HG03457 (cell line): Measurements from ENCODE around the gene HSDL1.

Experiments
- ATAC-seq: cut with Tn5 transposase; IDR thresholded peaks from one replicate; pipeline ENCODE4 v1.9.1; 2021; ENCODE audit warnings: moderate number of reproducible peaks; ENCODE audit not compliant: unreplicated experiment

Gene HSDL1

DNA sequence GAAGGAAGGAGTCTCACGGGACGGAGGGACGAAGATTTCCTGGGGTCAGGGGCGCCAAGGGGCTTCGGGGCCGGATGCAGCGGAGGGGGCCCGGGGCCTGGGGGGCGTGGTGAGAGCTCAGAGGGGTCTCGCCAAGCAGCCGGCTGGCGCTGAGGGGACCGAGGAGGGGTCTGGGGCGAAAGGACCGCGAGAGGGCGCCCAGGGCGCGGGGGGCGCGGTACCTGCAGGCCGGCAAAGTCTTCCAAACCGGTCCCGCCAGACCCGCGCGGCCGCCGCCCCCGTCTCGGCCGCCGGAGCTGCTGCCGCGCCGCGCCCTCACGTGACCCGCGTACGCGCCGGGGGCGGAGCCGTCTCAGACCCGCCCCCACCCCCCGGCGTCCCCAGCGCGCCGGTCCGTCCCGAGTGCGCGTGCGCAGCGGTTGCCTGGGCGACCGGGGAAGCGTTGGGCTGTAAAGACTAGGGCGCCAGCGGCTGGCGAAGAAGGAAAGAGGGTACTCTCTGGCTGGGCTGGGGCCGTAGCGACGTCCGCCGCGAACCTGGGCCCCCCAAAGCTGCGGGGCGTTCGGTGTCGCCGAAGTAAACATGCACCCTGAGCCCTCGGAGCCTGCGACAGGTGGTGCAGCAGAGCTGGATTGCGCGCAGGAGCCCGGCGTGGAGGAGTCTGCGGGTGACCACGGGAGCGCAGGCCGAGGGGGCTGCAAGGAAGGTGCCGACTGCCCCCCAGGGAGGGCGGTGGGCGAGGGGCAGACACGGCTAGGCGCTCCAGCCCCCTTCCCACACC, at the start of gene HSDL1, which contains the start of gene DNAAF1:
Gene HSDL1 (minus strand): TSS at position 319 of the 781 bp plus-strand sequence. CDS start 13,856 bp downstream, outside the sequence.
Gene DNAAF1 (plus strand): TSS at position 450 of the 781 bp plus-strand sequence. CDS start 133 bp downstream, at position 583.
- peak; percentile 65 for ATAC-seq

DNA sequence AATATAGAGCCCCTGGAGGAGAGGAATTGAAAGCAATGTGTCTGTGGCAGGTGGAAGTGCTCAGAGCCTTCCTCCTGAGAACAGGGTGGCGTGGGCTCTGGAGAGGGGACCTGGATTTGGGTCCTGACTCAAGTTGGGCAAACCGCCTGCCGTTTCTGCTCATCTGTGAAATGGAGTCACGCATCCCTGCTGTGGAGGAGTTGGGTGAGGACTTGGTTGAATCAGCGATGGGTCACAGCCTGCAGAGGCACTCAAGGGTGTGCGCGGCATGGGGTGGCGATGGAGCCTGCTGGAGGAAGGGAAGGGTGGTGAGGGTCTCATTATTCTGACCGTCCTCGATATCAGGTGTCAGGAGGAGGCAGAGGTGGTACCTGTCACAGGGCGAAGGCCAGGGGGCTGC, 49.0 kb upstream of the HSDL1 start:
- ATAC-seq = no peak

DNA sequence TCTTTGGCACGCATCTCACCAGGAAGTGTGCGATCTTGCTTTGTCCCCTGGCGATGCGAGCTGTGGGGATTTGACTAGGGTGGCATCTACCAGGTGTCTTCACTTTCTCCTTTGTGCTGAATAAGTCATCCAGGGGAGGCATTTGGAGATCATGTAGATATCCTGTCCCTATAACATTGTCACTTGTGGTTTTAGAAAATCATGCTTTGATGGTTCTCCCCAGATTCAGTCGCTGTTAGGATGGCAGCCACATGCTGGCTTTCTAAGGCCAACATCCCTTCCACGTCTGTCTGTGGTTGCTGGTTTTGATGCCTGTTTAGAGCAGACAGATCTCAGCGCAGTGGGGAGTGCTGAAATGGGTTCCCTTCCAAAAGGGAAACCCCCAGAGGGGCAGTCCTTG, 48.5 kb upstream of the HSDL1 start:
- no peak for ATAC-seq

DNA sequence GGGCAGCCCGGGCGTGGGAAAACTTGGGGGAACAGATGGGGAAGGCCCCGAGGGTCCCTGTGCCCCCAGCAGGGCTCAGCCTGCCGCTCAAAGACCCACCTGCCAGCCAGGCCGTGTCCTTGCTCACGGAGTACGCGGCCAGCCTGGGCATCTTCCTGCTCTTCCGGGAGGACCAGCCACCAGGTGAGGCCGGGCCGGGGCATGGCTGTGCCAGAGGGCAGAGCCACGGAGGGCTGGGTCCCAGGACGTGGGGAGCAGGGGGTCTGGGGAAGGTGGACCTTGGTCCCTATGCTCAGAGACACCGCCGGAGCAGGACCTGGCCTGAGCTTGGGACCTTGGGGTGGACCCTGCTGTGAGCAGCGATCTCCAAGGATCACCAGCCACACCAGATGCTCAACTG, 46.5 kb upstream of the HSDL1 start:
- ATAC-seq = no peak

DNA sequence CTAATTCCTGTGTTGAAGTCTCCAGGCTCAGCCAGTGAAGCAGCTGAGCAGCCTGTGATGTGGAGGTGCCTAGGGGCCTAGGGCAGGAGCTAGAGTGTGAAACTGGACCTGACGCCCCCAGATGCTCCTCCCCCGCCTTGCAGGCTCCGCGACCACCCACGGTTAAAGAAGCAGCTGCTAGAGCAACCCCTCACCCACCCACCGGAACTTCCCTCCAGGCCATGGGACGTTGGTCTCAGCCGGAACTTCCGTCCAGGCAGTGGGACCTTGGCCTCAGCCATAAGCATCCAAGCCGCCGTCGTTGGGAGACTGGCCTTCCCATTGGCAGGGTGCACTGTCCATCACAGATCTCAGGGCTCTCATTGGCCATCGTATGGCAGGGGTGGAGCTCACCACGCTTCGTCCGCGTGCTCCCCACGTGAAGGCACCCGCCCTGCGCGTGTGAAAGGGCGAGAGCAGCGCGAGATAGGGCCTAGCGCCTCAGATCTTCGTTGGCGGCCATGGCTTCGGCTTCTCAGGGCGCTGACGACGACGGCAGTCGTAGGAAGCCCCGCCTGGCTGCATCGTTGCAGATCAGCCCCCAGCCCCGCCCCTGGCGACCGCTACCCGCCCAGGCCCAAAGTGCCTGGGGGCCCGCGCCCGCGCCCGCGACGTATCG, 45.9 kb upstream of the HSDL1 start, which contains the start of gene ADAD2:
Gene ADAD2 (plus strand): TSS at position 427 of the 658 bp plus-strand sequence. CDS start 74 bp downstream, at position 501.
- ATAC-seq = no peak

DNA sequence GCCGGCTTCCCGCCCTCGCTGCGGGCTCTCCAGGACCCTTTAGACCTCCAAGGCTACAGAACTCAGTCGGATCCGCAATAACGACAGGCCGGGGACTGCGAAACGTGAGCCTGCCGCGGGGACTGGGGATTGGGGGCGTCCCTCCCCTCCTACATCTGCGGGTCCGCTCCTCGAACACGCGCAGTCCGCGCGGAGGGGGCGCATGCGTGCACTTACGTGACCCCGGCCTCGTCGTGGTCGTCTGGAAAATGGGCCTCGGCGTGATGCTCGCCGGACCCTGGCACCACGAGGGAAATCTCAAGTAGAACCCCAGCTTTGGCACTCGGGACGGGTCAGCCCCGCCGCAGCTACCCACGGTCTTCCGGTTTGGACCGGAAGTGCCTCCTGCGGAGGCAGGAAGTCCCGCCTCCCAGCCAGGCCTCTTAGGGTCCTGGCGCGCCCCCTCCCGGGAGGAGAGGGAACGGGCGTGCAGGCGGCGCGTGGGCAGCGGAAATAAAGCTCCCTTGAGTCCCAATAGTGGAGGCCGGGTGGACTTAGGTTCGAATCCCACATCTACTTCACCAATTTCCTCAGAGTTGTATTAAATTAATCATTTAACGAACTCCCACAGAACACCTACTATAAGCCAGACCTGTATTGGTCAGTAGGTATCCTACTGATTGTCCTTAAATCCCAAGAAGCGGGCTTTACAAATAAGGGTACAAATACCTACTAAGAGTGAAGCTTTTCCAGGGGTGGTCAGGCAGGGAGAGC, 41.9 kb upstream of the HSDL1 start, which contains the start of gene TAF1C:
Gene TAF1C (minus strand): TSS at position 373 of the 753 bp plus-strand sequence. CDS start 2,069 bp downstream, outside the sequence.
- peak; percentile 92 for ATAC-seq

DNA sequence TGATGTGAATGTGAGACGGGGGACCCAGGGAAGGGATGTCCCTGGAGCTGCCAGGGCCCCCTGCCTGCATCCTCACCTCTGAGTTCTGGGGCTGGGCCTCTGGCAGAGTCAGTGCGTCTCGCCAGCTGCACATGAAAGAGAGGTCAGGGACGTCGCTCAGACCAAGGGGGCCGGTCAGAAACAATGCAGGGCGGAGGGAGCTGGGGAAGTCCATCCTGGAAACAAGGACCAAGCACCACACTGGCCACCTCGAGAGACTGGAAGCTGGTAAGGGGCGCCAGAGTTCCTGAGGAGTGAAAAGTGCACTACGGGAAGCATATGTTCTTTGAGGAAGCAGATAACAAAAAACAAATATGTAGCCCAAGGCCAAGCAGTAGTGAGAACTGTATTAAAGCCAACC, 39.8 kb upstream of the HSDL1 start:
- ATAC-seq = no peak

DNA sequence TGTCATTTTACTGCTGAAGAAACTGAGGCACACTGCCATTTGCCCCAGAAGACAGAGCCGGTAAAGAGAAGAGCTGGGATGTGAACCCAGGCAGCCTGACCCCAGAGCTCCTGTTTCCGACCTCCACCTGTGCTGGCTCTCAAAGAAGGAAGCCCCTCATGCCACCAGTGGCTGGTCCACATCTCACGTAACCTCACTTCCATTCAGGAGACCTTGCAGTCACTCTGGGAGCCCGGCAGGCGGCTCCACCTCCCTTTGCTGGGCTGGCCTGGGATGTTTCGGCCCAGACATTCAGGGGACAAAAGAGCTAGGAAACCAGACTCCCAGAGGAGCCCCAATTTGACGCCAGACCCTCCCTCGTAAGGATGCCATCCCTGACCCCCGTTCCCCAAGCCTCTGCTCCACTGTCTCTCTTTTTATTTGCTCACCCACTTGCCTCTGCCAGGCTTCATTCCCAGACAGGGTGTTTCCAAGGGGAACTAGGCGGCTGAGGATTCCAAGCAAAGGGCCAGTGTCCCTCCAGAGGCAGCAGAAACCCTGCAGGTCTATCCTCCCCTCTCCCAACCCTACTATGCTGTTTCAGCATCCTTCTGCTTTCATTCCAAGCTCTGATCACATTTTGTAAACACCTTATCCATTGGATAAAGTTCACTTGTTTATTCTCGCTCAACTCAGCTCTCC, 39.1 kb upstream of the HSDL1 start:
- ATAC-seq = no peak

DNA sequence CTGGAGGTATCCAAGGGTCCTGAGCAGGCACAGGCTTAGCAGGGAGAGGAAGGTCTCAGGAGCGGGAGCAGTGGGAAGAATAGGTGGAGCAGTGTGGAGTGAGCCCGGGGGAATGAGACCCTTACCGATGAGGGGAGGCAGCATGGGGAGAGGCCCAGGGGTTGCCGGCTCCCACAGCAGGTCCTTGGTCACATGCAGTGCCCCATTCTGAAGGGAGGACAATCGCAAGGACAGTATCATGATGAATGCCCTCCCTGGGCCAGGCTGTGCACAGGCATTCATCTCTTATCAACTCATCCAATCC, 38.5 kb upstream of the HSDL1 start:
- no peak for ATAC-seq

DNA sequence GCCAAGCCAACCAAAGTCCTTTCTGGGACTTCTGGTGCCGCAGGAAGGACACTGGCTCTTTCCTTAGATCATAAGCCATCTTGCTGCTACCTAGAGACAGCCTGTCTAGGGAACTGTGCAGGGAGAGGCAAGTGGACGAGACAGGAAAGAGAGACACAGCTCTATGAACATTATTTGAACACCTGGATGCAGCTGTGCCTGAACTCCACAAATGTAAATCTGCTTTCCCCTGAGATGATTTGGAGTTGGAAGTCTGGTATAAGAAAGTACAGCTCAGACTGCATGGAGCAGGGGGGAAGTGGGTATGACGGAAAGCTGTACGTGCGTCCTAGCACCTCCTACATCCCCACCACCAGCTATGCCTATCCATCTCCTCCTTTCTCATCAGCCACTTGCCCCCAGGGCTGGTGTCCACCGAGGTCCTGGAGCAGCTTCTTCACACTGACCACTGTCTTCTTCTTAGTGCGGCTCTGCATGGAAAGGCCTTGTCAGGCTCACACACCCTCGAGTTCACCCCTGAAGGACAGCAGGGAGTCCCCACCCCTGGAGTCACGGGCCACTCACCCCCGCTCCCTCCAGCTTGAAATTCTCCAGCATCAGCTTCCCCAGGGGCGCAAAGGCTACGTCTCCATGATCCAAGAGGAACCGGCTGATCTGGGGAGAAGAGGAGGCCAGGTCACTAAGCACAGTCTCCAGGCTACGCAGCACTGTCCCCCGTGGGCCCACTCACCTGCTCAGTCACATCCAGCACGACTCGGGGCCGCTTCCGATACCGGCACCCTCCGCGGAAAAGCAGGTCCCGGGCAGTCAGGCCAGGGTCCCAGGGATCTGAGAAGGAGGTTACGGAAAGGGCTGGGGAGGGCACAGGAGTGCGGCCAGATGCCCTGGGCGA, 37.9 kb upstream of the HSDL1 start:
- no peak for ATAC-seq

DNA sequence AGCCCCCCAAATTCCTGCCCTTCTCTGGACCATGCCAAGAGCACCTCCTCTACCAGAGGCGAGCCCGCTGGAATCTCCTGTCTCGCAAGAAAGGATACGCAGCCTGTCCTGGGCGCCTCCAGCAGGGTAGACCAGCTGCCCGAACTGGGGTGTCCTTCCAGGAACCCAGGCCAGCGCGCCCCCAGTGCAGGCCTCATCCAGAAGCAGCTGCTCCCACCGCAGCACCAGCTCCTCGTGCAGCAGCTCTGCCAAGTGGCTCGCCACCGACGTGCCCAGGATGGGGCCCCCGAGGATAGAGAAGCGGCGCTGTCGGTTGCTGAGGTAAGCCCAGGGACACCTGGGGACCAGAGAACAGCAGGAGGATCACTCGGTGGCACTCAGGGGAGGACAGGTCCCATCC, 37.1 kb upstream of the HSDL1 start:
- ATAC-seq = no peak

DNA sequence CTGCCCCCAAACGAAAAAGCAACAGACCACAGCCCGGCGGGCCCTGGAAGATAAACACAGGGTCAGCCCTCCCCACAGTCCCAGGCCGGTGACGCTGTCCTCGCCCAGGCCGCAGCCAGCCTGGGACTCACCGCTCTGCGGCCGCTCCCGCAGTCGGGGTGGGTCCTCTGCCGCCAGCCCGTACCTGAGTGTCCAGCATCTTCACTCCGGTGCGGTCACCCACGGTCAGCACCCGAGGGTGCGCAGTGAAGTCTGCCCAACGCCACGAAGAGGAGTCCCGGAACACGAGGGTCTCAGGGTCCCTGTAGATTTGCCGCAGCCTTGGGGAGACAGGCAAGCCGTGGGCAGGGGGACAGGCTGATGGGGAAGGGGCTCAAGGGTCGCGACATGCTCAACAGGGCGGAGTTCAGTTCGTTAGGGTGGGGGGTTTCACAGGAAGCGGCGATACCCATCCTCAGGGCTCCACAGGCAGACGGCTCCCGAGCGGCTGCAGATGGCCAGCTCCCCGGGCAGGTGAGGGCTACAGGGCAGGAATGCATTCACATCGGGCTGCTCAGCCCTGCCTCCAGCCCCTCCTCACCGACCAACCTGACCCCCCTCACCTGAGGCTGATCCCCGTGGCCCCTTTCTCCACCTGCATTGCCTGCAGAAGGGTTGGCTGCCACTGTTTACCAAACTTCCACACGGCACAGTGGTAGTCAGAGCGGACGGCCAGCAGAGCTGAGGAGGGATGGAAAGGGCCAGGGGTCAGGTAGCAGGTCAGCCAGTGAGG, 36.4 kb upstream of the HSDL1 start:
- no peak for ATAC-seq

DNA sequence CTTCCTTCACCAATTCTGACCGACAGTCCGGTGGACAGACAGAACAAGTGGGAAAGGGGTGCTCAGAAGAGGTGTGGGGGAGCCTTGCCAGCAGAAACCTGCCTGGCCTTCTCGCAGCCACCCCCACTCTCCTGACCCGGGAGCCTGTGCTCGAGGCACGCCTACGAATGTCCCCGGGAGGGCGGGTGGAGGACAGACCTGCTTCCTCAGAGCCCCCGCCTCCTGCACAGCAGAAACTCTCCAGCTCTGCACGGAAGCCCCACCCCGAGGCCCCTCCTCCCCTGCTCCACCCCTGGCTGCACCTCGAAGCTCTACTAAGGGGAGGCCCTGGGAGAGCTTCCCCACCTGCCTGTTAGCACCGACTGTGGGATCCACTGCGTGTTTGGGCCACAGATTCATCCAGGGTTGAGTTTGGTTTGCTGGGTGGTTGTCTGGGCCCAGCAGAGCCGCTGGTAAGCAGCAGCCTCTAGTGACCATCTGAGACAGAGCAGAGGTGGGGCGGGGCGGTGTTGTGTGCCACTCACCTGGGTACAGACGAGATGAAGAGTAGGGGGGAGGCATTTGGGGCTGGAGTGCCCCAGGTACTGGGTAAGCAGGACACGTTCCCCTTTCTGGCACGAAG, 35.7 kb upstream of the HSDL1 start:
- no peak for ATAC-seq

DNA sequence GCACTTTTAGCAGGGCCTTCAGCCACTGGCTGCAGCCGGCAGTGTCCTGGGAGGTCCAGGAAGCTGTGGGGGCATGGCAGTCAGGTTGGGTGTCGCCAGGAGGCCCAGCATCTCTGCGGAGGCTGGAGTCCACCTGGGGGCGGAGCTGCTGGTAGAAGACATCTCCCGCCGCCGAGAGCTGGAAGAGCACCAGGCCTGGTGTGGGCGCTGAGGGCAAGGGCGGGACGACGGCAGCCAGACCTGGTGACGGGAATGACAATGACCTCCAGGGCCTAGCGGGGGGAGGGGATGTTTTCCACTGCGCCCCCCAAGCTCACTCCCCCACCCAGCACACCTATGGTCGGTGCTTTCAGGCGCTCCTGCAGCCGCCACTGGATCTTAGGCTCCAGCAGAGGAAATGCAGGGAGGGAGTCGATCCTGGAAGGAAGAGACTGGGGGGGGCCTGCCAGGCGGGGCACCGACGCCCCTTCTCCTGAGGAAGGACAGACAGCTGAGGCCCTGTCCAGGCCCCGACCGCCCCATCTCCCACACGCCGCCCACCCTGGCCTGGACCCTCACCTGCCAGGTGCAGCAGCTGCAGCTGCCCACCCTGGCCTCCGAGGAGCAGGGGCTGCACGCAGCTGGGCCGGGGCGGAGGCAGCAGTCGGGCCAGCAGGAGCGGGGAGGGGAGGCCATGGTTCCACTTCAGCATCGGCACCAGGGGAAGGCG, 34.8 kb upstream of the HSDL1 start:
- no peak for ATAC-seq

DNA sequence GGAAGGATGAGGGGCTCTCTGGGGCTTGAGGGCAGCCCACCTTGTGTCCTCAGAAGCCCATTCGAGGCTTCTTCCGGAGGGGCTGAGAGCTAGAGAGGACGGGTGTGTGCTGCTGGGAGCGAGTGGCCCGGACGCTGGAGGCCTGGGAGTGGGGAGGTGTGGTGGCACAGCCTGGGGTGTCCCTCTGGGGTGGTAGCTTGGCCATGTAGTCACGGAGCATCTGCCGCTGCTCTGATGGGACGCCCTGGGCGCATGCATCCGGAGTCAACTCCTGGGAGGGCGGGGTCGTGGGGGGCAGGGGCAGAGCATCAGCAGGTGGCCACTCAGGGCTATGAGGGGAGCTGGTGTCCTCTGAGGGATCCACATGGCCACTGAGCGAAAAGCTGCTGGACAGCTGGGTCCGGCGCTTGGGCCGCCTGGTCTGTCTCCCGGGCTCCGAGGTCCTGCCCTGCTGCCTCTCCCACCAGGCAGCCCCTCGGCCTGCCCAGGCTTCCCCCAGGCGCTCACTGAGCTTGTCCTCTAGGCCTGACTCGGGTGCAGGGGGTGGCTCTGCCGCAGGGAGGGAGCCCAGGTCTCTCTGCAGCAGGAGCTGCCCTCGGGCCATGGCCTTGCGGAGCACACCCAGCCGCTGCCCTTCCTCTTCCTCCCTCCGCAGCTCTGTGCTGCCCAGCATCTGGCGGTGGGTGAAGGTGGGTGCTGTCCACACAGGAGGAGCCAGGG, 34.1 kb upstream of the HSDL1 start:
- ATAC-seq = no peak

DNA sequence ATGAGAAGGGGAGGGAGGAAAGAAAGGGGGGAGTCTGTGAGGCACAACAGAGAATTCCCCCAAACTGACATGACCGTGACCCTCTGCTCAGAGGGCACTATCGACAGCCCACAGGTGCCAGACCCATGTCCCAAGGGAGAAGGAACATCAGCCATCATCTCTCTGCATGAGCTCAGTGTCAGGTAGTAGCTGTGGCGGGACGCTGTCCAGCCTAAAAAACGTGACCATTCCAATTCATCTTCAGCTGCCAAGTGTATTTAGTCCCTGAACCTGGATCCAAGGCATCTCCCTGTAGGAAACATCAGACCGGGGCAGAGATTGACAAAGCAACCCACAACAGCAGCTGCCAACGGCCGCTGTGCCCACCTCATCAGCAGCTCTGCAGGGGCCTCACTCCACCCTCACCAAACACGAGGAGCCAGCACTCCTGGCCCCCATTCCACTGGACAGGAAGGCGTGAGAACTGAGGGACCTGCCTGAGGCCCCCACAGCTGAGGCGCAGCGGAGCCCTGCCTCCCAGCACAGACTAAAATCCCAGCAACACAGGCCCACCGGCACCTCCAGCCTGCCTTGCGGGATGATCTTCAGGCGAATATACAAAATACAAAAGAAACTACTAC, 33.3 kb upstream of the HSDL1 start:
- ATAC-seq = no peak

DNA sequence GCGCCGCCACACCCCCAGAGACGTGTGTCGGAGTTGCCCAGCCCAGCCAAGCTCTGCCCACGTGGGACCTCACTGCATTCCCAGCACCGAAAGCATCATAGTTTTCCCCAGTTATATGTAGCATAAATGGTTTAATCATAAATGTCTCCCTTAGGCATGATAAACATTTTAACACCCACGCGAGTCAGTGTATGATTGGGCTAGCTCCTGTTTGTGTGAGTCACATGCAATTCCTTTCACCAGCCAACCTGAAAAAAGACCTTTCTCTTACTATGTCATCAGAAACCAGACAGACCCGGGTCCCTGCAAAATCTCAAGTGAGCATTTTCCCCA, 32.7 kb upstream of the HSDL1 start:
- ATAC-seq = no peak
